Measurements from ENCODE around the gene RAB1A.

GRCh38 chr2:65113816-65114215 is 16.1 kb downstream of the RAB1A start:
- TF ChIP-seq CTCF (IDR thresholded peaks at IDR 0.05) = no peak
- no peak for TF ChIP-seq POLR2A (IDR thresholded peaks at IDR 0.05)
